ENCODE measurements around the gene TMEM45A. TPM values are rescaled to one million over a fixed set of nuclear protein-coding genes. Genes with fewer than 3 reads are reported as not detected.
"Not testable (repeated sequence)": the region's sequence is repeated elsewhere in the genome, so short reads cannot be mapped to it uniquely, and the experiment has no call there.

Gene TMEM45A
- 41.0 and 46.1 TPM in 2 replicates for total RNA-seq (2014; rRNA removed; shearing (Covaris generic))

GRCh38 chr3:100492059-100493006, at the start of gene TMEM45A:
Gene TMEM45A (plus strand): TSS chr3:100492619. CDS start chr3:100555212, 62,593 bp downstream.
- peak; percentile 96 for DNase-seq (ENCODE audit: low read depth)

DNA sequence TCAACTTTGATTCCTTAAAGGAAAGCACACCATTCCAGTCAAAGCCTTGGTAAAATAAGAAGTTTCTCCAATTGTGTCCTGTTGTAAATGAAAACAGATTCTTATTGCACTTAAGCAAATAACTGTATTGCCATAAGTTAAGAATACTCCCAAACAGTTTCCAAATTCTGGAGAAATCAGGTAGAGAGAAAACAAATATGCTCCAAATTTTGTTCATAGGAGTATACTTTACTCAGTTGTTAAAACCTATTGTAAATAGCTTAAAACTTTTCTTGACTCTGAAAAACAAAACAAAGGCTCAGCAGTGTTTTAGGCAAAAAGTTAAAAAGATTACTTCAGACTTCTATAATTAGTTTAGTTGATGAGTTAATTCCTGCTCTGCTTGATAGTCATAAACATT, 48.7 kb upstream of the TMEM45A start:
- no peak for DNase-seq (ENCODE audit: low read depth)

DNA sequence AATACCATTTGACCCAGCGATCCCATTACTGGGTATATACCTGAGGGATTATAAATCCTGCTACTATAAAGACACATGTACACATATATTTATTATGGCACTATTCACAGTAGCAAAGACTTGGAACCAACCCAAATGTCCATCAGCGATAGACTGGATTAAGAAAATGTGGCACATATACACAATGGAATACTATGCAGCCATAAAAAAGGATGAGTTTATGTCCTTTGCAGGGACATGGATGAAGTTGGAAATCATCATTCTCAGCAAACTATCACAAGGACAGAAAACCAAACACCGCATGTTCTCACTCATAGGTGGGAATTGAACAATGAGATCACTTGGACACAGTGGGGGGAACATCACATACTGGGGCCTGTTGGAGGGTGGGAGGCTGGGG, 45.4 kb upstream of the TMEM45A start:
- DNase-seq (ENCODE audit: low read depth): not testable (repeated sequence)

DNA sequence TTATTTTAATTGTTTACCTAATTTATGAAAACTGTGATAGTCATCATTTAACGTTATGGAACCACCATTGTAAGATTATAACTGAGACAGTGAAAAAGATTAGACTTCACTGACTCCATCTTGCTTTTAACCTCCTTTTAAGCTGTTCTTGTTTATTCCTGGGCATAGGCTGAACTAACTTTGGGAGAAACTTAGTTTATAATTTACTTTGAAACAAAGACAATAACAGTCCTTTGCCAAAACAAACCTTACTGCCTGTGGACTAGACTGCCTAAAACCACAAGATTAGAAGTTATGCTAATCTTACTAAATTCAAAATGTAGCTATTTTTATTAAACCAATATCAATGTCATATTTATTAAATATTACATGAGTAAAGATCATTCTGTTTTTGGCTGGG, 44.3 kb upstream of the TMEM45A start:
- no peak for DNase-seq (ENCODE audit: low read depth)

DNA sequence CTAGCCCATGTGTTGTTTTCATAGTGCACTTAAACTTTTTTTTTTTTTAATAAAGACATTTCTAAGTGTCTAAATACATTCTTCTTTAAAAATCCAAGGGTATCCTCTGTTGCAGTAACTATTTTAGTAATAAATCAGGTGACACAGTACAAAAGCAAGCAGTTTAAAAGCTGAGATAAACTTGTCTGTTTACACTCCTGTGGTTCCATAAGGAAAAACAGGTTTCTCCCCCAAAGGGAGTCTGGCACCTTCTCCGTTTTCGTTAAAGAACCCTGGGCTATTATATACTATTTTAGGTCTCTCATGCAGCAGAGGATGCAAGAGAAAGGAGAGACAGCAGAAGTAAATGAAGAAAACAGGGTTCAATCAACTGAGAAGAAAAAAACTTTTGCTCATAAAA, 43.2 kb upstream of the TMEM45A start:
- DNase-seq (ENCODE audit: low read depth): no peak

- DNase-seq (ENCODE audit: low read depth): no peak
Observed at GRCh38 chr3:100454677-100455076, 37.7 kb upstream of the TMEM45A start.

- no peak for DNase-seq (ENCODE audit: low read depth)
Observed at GRCh38 chr3:100455841-100456550, 36.4 kb upstream of the TMEM45A start.

DNA sequence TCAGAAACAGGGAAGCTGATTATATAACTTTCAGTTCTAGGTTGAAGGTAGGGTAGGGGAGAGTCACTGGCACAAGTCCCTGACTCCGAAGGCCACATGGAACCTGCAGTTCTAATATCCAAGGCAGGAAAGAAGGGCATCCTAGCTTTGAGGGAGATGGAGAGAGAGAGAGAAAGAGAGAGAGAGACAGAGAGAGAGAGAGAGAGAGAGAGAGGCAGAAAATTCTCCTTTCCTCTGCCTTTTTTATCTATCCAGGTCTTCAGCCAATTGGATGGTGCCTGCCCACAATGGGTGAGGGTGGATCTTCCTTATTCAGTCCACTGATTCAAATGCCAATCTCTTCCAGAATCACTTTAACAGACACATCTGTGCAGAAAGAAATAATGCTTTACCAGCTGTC, 35.7 kb upstream of the TMEM45A start:
- no peak for DNase-seq (ENCODE audit: low read depth)

DNA sequence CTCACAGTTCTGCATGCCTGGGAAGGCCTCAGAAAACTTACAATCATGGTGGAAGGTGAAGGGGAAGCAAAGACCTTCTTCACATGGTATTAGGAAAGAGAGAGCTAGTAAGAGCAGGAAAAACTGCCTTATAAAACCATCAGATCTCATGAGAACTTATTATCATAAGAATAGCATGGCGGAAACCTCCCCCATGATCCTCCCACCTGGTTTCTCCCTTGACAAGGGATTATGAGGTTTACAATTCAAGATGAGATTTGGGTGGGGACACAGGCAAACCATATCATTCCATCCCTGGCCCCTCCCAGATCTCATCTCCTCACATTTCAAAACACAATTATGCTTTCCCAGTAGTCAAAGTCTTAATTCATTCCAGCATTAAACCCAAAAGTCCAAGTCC, 34.6 kb upstream of the TMEM45A start:
- no peak for DNase-seq (ENCODE audit: low read depth)

DNA sequence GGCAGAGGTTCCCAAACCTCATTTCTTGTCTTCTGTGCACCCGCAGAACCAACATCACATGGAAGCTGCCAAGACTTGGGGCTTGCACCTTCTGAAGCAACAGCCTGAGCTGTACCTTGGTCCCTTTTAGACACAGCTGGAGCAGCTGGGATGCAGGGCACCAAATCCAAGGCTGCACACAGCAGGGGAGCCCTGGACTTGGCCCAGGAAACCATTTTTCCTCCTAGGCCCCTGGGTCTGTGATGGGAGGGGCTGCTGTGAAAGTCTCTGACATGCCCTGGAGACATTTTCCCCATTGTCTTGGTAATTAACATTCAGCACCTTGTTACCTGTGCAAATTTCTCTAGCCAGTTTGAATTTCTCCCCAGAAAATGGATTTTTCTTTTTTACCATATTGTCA, 33.6 kb upstream of the TMEM45A start:
- no peak for DNase-seq (ENCODE audit: low read depth)

DNA sequence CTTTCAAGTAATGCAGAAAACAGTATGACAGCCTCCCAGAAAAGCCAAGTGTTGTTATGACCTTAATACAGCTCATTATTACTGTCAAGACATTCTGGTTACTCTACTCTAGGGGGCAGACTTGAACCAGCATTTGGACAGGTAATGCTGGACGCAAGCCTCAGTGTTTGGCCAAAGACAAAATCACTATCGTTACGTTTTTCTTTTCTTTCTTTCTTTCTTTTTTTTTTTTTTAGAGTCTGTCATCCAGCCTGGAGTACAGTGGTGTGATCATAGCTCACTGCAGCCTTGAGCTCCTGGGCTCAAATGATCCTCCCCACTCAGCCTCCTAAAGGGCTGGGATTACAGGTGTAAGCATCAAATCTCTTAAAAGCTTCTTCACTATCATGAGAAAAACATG, 29.4 kb upstream of the TMEM45A start:
- peak; percentile 82 for DNase-seq (ENCODE audit: low read depth)

DNA sequence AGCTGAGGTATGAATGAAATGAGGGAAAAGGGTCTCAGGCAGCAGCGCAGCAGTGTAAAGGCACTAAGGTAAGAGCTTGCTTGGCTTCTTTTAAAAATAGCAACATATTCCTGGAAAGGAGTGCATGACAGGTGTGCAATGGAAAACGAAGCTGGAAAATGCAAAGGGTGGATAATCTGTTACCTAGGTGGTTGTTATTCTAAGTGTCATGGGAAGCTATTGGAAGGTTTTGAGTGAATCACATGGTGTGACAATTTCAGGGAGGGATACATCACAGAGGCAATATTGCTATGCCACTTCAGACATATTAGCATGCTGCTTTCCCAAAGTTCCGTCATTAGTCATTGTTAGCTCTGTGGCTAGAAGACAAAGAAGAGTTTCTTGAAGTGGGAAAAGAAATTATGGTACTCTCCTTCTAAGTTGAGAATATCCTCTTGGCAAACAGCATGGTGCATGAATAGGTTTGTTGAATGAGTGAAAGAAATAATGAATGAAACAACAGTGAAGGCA, 28.7 kb upstream of the TMEM45A start:
- peak; percentile 7 for DNase-seq (ENCODE audit: low read depth)

GRCh38 chr3:100465892-100466777, 26.3 kb upstream of the TMEM45A start:
- DNase-seq (ENCODE audit: low read depth): peak; percentile 49

DNA sequence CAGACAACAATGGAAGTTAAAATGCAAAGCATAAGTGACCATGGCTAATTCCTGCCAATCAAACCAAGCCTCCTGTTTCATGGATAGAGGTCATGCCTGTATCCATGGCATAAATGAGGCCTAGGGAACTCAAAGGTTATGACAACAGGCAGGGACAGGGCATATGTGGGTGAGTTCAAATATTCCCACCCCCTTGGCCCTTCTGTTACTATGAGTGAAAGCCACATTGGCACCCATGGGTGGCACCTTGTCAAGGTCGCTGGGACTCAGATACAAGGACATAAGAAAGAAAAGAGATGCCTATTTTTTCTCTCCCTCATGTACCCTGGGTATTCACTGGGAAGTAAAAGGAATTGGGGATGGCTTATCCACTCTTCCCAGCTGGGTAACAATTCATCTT, 25.3 kb upstream of the TMEM45A start:
- DNase-seq (ENCODE audit: low read depth): no peak

DNA sequence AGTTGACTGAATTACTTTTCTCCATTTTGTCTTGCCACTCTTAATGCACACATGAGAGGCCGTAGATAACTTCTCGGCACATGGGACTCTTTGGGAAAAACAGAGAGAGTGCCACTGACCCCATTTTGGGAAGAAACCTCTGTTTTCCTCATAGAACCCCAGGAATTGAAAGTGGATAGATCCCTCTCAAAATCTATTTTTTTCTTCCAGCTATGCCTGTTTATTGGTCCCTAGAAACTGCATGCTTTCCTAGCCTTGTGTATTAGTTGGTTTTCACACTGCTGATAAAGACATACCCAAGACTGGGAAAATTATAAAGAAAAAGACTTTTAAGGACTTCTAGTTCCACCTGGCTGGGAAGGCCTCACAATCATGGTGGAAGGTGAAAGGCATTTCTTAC, 23.7 kb upstream of the TMEM45A start:
- DNase-seq (ENCODE audit: low read depth): no peak

DNA sequence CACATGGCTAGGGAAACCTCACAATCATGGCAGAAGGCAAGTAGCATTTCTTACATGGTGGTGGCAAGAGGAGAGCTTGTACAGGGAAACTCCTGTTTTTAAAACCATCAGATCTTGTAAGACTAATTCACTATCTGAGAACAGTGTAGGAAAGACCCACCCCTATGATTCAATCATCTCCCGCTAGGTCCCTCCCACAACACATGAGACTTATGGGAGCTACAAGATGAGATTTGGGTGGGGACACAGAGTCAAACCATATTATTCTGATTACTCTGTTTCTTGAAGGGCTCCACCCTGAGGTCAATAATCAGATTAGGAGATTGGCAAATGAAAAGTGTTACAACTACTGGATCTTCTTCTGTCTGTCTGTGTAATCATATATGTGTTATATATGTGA, 21.5 kb upstream of the TMEM45A start:
- DNase-seq (ENCODE audit: low read depth): no peak

- no peak for DNase-seq (ENCODE audit: low read depth)
Observed at GRCh38 chr3:100471444-100471843, 21.0 kb upstream of the TMEM45A start.

- not testable (repeated sequence) for DNase-seq (ENCODE audit: low read depth)
Observed at GRCh38 chr3:100477851-100478360, 14.5 kb upstream of the TMEM45A start.

DNA sequence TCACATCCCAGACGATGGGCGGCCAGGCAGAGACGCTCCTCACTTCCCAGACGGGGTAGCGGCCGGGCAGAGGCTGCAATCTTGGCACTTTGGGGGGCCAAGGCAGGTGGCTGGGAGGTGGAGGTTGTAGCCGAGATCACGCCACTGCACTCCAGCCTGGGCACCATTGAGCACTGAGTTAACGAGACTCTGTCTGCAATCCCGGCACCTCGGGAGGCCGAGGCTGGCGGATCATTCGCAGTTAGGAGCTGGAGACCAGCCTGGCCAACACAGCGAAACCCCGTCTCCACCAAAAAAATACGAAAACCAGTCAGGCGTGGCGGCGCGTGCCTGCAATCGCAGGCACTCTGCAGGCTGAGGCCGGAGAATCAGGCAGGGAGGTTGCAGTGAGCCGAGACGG, 13.9 kb upstream of the TMEM45A start:
- not testable (repeated sequence) for DNase-seq (ENCODE audit: low read depth)

DNA sequence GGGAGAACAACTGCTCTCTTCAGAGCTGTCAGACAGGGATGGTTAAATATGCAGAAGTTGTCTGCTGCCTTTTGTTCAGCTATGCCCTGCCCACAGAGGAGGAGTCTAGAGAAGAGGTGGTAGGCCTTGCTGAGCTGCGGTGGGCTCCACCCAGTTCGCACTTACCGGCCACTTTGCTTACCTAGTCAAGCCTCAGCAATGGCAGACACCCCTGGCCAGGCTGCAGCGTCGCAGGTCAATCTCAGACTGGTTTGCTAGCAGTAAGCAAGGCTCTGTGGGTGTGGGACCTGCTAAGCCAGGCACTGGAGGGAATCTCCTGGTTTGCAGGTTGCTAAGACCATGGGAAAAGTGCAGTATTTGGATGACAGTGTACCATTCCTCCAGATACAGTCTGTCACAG, 12.3 kb upstream of the TMEM45A start:
- DNase-seq (ENCODE audit: low read depth): no peak

DNA sequence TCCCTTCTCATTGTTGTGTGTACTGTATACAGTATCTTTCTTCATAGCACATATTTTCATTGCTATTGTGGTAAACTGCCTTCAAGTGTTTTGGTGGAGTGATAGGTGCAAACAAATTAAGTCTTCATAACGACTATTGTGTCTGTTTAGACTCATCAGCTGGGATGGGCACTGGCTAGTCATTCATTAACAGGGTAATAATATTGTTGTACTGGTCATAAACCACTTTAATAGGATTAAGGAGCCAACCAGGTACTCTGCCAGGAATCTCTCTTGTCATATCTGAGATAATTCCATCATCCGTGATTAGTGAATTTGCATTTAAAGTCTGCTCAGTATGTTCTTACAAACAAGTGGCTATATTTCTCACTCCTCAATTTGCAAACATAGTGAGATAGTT, 10.2 kb upstream of the TMEM45A start:
- DNase-seq (ENCODE audit: low read depth): no peak
